ENCODE results near the gene VAPB. TPM values are rescaled to one million over a fixed set of nuclear protein-coding genes. Genes with fewer than 3 reads are reported as not detected.

The VAPB gene
- polyA plus RNA-seq, 10 donors: 45.6 to 65.1 (median 51.4) TPM

DNA sequence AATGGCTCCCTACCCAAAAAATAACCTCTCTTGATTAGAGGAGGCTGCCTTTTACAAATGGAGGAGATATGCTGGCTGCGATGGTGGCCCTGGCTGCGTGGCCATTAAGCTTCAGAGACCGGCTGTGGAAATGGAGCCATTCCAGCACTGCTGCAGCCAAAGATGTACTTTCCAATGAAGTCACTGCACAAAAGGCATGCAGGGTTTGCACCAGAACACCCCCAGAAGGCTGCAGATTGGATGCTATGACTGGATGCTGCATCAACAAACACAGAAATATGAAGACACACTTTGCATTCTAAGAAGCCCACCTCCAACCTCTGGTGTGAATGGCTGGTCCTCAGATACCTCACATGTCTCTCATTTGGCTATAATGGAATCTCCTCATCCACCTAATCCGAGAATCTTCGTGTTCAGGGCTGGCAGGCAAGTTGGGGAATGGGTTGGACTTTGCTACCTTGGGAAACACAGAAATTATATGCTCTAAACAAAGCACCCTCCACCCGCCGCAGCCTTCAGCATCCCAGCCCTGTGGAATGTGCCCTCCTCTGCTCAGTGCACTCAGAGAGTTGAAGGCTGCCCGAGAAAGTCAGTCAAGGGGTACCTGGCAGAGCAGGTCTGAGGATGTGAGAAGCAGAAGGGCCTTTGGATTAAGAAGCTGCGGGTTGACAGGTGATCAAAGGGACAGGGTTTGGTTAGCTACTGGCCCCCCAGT, 90.9 kb downstream of the VAPB start:
- DNase-seq: peak in 2 of 3 donors; percentile 59 to 83

DNA sequence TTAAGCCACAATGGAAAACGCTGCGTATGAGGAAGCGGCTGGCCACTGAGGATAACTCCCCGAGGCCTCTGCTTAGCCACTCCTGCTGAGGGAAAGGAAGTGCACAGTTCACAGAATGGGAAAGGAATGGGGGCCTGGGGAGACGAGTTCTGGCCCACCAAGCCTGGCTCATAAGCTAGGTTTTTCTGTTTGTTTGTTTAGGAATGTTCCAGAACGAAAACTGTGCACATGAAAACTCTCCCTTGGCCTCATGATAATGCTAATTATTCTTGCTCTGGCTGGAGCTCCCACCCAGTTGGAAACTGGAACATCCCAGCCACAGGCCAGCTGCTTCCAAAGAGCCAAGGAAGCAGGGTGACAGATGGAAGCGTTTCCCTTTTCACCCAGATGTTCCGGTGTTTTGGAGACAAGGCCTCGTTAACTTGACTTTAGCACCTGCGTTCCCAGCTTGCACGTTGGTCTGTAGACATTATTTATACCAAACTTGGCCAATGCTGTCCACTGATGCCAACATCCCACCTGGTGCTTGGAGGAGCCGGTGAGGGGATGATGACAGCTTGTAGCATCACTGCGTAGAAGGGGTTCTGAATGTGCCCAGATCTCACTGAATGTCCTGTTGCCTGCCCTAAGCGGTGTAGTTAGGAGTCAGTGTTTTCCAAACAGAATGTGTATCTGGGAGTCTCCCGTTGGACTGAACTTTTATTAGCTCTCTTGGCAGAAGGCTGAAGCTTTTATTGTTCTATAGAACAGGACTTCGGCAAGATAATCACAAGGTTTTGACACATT, 91.7 kb downstream of the VAPB start:
- DNase-seq: peak; percentile 76 to 96 (median 84)

DNA sequence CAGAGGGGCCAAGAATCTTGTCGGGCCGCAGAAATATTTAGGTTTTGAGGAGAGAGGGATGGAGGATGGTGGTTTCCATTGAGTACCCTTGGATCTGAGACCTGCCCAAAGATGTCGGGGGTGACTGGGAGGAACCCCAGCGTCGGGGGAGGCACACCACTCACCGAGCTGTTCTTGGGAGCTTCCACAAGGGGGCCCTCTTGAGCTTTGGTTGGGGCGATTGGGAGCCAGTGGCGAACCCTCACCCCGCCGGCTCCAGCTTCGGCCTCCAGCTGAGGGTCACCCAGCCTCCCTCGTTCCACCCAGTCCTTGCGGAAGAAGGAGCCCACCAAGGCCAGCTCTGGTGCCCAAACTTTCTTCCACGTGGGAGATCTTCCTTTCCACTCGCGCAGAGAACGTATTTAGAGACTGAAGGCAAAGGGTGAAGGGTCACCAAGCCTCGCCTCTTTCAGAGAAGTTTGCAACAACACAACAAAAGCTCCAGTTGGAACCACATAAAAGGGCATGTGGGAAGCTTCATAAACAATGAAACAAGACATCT, 92.5 kb downstream of the VAPB start:
- peak in 2 of 3 donors; percentile 53 to 79 for DNase-seq

DNA sequence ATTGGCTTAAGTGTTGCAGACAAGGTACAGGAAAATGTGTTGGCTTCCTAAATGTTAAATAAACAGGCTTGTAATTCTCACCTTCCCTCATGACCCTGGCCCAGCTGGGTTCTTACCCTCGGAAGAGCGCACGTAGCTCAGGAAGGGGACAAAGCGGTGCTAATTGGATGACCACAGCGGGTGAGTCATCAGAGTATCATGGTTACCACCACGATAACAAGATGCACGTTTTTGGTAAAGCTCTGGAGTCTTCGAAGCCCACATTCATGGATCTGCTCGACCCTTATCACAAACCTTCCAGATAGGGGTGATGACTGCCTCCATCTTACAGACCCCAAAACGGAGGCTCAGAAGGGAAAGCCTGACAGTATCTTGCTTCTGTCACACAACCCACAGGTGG, 93.4 kb downstream of the VAPB start:
- DNase-seq: no peak

DNA sequence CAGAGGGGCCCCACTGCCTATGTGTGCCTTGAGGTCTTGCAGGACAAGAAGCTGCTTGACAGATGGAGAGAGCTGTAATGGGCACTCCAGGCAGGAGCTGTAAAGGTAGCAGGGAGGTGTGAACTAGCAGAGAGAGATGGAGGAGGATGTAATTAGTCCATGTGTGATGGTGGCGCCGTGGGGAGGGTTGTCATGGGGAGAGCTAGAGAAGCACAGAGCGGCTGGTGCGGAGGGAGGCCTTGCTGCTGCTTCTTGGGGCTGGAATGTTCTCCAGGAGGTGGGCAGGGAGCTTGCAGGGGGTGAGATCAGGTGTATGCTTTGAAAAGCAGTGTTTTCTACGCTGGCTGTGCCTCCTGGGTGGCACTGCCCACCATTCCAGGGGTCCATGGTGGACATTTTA, 94.0 kb downstream of the VAPB start:
- DNase-seq: no peak

DNA sequence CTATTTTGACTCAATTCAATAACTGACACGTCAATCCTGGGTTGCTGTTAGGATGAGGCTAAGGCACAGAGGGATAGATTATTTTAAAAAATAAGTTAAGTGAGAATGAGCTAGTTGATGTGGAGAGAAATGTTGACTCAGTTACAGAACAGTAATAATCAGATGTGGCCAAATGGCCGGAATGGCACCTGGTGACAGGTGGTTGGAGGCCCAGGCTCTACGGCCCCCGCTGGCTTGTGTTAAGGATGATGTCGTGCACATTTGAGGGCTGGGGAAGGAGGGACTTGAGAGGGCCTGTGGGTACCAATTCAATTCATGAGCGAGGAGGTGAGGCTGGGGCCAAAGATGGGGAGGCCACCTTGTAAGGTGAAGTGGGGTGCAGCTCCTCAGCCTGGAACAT, 94.4 kb downstream of the VAPB start:
- DNase-seq: no peak

DNA sequence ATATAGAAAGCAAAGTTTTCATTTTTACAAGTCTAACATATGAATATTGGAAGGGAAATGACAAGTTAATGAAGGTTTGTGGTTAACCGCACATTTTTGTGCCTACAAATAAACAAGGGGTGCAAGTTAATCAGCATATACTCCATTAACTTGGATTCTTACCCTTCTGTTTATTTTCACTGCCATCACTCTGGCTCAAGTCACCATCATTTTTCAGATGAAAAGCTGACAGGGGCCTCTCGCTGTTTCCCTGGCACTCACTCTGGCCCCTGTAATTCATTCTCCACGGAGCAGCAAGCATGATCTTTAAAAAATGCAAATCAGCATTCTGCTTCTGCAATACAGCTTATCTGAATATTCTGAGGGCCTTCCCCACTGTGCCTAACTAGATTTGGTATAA, 96.4 kb downstream of the VAPB start:
- peak in 1 of 3 donors; percentile 29 for DNase-seq

DNA sequence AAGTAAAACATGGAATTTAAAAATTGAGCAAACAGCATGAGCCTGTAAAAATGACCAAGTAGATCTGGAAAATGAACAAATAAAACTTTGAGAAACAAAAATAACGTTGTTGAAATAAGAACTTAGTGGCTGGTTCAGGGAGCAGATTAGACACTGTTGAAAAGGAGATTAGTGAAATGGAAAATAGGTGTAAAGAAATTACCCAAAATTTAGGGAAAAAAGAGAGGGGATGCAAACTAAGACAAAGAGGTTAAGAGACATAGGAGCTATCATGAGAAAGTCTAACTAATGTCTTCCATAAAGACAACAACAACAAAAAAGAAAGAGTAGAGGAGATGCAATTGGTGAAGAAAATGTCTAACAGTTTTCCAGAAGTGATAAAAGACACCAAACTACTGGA, 97.2 kb downstream of the VAPB start:
- no peak for DNase-seq

DNA sequence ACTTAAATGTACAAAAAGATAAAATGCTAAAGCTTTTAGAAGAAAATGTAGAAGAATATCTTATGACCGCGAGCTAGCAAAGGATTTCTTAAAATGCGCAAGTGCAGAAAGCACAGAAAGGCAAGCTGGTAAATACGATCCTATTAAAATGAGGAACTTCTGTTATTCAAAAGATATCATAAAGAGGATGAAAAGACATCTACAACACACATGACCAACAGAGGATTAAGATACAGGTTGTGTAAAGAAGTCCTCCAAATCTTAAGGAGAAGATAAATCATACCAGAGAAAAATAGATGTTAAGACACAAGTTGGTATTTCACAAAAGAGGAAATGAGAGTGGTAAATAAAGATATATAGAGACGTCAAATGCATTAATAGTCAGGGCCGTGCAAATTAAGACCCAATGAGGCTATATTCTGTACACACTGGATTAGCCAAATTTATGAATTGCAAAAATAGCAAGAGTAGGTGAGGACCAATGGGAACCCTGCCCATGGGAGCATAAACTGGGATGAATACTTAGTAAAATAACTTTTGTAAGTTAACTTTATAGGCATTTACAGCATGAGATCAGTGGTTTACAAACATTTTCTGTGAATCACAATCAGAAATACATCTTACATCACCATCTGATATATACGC, 103.2 kb downstream of the VAPB start:
- no peak for DNase-seq

DNA sequence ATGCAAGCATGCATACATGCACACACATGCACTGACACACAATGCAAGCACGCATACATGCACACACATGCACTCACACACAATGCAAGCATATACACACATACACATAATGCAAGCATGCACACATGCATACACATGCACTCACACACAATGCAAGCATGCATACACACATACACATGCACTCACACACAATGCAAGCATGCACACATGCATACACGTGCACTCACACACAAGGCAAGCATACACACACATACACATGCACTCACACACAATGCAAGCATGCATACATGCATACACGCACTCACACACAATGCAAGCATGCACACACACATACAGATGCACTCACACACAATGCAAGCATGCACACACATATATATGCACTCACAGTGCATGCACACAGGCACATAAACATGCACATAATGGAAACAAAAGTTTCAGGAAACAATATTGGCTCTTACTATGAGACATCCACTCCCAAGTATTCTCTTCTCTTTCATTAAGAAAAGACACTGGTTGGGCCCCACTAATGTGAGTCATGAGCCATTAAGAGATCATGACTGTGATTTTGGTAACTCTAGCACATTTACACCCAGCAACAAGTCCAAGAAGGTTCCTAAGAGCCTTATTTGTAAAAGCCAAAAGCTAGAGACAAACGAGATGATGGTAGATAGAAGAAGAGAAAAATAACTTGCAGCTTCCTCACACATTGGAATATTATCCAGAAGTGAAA, 103.9 kb downstream of the VAPB start:
- no peak for DNase-seq

DNA sequence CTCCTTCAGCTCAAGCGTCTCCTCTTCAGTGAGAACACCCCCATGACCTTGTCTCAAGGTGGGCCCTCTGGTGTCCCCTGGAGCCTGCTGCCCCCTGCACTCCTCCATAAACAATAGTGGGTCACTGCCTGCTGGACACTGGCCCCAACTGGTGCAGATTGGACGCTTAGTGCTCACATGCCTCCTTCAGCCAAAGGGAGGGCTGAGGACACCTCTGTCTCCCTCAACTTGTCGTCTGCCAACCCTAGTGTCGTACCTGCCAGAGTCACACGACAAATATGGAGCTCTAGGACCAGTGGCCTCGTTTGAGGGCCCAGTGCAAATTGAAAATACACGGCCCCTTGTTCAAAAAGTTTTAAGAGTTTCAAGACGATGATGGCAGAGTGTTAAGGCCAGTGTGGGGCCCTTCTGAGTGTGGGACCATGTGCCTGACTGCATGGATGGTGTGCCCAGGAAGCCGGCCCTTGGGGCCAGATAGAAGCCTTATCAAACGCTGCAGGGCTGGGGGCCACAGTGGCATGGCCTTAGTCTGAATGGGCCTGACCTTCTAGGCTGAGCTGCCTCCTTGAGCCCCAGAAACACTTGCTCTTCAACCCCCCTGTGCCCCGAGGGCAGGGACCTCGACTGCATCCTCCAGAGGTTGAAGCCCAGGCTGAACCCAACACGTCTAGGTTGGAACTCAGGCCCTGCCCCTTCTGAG, 106.0 kb downstream of the VAPB start:
- no peak for DNase-seq

DNA sequence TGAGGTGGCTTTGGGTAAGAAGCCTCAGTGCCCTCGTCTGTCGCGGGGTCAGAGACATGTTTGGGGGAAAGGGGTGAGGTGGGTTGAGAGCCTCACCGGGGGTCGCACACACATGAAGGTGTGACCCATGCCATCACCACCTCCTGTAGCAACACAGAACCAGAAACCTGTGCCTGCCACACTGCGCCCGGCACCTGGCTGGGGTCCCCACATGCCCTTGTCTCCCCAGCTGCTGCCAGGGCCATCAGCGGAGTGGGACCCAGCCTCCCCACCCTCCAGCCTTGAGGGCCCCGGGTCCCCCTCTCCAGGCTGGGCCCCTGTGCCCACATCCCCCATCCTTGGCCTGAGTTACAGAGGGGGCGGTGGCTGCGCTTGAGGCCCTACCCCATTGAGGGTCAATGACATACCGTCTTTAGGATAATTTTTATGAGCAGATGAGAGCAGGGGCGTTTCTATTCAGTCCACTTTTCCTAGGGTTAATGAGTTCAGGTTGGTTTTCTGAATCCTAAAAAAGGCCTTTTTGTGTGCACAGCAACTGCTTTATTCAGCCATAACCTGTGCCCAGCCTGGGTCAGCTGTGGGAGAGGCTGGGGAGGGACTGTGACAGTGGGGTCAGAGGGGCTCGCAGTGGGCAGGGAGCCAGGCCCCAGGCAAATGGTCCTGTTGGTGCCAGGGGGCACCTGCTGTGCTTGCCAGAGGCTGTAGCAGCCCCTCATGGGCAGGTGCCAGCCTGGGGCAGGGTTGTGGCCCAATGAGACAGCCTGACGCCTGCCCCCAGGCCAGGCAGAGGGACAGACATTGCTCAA, 106.8 kb downstream of the VAPB start:
- DNase-seq: no peak

DNA sequence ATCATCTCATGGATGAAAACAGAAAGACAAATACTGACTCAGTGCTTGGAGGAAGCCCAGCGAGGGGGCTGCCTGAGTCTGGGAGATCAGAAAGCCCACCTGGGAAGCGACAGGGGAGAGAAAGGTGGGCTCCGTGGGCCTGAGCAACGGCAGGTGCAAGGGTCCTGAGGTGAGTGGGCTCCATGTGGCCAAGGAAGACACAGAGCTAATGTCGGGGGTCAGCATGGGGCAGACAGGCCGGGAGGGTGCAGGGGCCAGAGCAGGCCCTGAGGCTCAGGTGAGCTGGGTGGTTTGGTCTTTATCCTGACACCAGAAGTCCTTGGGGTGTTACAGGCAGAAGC, 107.4 kb downstream of the VAPB start:
- DNase-seq: no peak

DNA sequence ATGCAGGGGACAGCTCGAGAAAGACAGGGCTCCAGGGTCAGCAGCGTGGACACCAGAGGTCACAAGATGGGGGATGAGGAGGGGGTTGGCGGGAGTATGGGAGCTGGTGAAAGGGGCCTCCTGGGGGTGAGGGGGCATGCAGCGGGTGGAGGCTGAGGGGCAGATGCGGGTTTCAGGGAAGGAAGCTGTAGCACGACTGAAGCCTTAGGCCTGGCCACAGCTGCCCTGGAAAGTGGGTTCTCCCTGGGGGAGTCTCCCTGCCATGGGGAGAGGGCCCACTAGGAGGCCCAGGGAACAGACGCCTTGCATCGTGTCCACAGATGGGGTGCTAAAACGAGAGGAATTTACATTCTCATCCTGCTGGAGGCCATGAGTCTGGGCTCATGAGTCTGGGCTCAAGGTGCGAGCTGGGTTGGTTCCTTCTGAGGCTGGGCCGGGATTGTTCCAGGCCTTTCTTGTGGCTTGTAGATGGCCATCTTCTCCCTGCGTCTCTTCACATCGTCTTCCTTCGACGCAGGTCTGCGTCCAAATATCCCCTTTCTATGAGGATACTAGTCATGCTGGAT, 108.1 kb downstream of the VAPB start:
- DNase-seq: no peak

DNA sequence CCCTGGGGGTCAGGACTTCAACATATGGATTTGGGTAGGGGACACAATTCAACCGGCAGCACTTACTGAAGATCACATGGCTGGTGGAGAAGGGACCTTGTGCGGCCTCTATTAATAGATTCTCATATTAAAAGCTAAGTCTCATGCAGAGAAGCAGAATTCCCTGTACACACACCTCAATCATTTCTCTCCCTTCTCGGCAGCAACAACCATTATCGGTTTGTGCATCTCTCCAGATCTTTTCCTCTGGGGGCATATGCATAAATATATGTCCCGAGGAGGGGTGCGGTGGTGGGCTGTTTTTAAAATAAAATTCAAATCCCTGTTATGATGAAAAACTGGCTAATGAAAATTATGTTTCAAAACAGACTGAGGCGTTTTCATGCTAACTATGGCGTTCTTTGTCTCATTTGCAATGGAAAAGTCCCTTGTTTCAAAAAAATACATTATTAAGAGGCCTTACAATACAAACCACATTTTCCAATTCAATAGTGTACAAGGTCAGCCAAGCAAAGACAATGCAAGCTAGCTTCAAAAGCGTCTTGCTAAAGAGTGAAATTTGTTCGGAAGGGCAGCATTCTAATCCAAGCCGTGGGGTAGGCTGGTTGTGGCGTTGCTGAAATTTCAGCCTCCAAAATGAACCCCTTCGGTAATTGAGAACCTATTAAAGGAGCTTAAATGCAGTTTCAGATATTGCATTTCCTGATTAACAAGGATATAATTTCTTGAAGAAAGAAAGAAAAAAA, 108.9 kb downstream of the VAPB start:
- DNase-seq: no peak

DNA sequence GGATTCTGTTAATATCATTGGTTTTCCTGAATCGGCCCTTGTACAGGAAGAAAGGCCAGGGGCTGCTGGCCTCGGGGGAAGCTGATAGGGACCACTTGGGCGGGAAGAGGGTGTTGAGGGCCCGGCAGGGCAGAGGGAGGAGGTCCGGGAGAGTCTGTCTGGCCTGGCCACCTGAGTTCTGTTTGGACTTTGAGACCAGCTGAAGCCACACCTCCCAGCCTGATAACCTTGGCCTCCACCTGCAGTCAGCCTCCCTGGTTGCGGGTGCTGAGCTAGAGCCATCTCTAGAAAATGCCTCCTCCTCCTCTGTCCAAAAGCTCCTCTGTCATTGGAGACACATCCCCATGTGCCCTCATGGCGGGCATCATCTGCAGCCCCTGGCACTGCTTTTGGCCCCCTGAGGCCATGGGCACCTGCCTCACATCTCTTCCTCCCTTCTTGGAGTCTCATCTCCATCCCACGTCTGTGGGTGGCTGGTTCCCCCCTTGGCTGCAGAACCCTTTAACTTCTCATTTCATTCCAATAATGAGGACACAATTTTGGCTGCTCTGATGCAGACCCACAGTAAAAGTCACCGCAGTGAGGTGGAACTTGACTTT, 109.5 kb downstream of the VAPB start:
- DNase-seq: no peak

DNA sequence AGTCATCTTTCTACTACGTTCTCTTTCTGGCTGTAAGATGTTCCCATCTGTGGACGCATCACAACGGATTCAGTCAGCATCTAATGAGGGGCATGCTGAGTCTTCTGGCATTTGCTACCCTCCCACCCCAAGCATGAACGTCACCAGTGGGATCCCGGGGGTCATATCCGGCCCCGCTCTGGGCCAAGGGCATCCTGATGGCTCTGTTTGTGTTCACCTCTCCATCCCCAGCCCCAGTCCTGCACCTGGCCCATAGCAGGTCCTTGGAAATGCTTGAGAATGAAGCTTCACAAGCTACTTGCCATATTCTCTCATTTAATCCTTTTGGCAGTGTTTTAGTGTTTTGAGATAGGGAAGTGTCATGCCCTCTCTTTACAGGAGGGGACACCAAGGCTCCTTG, 111.2 kb downstream of the VAPB start:
- DNase-seq: no peak
